ENCODE results near the gene RPUSD2.

The RPUSD2 gene, protein sequence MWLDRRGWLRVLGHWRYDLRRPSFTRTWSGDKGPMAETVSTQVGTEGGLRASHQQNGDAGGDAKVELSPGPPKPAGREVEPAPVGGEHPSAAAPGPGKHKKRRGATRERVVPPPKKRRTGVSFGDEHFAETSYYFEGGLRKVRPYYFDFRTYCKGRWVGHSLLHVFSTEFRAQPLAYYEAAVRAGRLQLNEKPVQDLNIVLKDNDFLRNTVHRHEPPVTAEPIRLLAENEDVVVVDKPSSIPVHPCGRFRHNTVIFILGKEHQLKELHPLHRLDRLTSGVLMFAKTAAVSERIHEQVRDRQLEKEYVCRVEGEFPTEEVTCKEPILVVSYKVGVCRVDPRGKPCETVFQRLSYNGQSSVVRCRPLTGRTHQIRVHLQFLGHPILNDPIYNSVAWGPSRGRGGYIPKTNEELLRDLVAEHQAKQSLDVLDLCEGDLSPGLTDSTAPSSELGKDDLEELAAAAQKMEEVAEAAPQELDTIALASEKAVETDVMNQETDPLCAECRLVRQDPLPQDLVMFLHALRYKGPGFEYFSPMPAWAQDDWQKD

DNA sequence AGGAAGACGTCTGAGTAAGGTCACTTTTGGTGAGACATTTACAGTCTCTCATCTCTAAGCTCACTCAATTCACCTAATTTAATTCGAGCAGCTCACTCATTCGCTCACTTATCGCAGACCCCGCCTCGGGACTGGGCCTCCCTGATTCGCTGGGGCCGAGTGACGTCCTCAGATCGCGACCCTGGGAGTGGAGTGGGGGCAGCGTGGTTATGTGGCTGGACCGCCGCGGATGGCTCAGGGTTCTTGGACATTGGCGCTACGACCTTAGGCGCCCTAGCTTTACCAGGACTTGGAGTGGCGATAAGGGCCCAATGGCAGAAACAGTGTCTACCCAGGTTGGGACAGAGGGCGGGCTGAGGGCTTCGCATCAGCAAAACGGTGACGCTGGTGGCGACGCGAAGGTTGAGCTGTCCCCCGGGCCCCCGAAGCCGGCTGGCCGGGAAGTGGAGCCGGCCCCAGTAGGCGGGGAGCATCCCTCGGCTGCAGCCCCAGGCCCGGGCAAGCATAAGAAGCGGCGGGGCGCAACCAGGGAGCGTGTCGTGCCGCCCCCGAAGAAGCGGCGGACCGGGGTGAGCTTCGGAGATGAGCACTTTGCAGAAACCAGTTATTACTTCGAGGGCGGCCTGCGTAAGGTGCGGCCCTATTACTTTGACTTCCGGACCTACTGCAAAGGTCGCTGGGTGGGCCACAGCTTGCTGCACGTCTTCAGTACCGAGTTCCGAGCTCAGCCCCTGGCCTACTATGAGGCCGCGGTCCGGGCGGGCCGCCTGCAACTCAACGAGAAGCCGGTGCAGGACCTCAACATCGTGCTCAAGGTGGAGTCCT, at the start of gene RPUSD2:
Gene RPUSD2 (plus strand): TSS at position 171 of the 825 bp plus-strand sequence. CDS start 39 bp downstream, at position 210.
- Histone ChIP-seq H3K9me3 (ENCODE audit: control insufficient read depth, low read length) (no peaks in the 10 kb centered on the region), H3K36me3 (ENCODE audit: control insufficient read depth, insufficient read depth, low read length) (no peaks in the 10 kb centered on the region), H3K27me3 (ENCODE audit: control insufficient read depth, insufficient read depth, low read length) (no peaks in the 10 kb centered on the region), H3K4me3 (ENCODE audit: low read length) (peak within 1 kb of the TSS; percentile 93), H3K9ac (ENCODE audit: low read length) (peak within 1 kb of the TSS; percentile 76), H3K4me1 (ENCODE audit: control insufficient read depth, insufficient read depth, low read length) (peaks cover 15% of the 10 kb centered on the region)

- Histone ChIP-seq H3K4me1 (ENCODE audit: control insufficient read depth, insufficient read depth, low read length) (no peaks in the 10 kb centered on the region), H3K9ac (ENCODE audit: low read length) (no peak overlapping the region), H3K4me3 (ENCODE audit: low read length) (no peak overlapping the region), H3K27me3 (ENCODE audit: control insufficient read depth, insufficient read depth, low read length) (no peaks in the 10 kb centered on the region), H3K36me3 (ENCODE audit: control insufficient read depth, insufficient read depth, low read length) (no peaks in the 10 kb centered on the region), H3K9me3 (ENCODE audit: control insufficient read depth, low read length) (no peaks in the 10 kb centered on the region)
These were observed 45.5 kb upstream of the RPUSD2 start for GRCh38 chr15:40523611-40524010.

DNA sequence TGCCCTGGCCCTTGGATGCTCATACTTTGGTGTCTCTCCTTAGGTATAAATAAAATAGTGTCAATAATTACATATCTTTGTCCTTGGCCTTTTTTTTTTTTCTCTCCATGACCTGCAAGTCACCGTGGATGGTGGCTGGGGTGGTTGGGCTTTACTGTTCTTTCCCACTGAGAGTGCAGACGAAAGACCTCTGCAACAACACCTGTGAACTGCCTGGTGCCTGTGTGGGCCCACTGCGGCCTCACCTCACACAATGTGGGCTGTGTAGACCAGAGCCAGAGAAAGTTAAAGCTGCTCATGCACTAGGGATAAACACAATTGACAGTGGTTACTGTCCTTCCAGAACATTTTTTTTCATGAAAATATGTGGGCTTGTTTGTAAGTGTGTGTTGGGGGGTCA, 43.2 kb upstream of the RPUSD2 start:
- Histone ChIP-seq H3K9me3 (ENCODE audit: control insufficient read depth, low read length) (no peaks in the 10 kb centered on the region), H3K4me1 (ENCODE audit: control insufficient read depth, insufficient read depth, low read length) (no peaks in the 10 kb centered on the region), H3K4me3 (ENCODE audit: low read length) (no peak overlapping the region), H3K9ac (ENCODE audit: low read length) (no peak overlapping the region), H3K36me3 (ENCODE audit: control insufficient read depth, insufficient read depth, low read length) (no peaks in the 10 kb centered on the region), H3K27me3 (ENCODE audit: control insufficient read depth, insufficient read depth, low read length) (no peaks in the 10 kb centered on the region)

GRCh38 chr15:40528801-40529200, 40.3 kb upstream of the RPUSD2 start:
- no peak overlapping the region for H3K4me3 ChIP-seq (ENCODE audit: low read length)
- no peaks in the 10 kb centered on the region for H3K4me1 ChIP-seq (ENCODE audit: control insufficient read depth, insufficient read depth, low read length)
- no peaks in the 10 kb centered on the region for H3K9me3 ChIP-seq (ENCODE audit: control insufficient read depth, low read length)
- H3K36me3 ChIP-seq (ENCODE audit: control insufficient read depth, insufficient read depth, low read length): no peaks in the 10 kb centered on the region
- H3K9ac ChIP-seq (ENCODE audit: low read length): no peak overlapping the region
- H3K27me3 ChIP-seq (ENCODE audit: control insufficient read depth, insufficient read depth, low read length): no peaks in the 10 kb centered on the region

GRCh38 chr15:40533763-40534364, 35.2 kb upstream of the RPUSD2 start:
- Histone ChIP-seq H3K27me3 (ENCODE audit: control insufficient read depth, insufficient read depth, low read length) (no peaks in the 10 kb centered on the region), H3K4me1 (ENCODE audit: control insufficient read depth, insufficient read depth, low read length) (no peaks in the 10 kb centered on the region), H3K9ac (ENCODE audit: low read length) (no peak overlapping the region), H3K36me3 (ENCODE audit: control insufficient read depth, insufficient read depth, low read length) (no peaks in the 10 kb centered on the region), H3K9me3 (ENCODE audit: control insufficient read depth, low read length) (no peaks in the 10 kb centered on the region), H3K4me3 (ENCODE audit: low read length) (no peak overlapping the region)

DNA sequence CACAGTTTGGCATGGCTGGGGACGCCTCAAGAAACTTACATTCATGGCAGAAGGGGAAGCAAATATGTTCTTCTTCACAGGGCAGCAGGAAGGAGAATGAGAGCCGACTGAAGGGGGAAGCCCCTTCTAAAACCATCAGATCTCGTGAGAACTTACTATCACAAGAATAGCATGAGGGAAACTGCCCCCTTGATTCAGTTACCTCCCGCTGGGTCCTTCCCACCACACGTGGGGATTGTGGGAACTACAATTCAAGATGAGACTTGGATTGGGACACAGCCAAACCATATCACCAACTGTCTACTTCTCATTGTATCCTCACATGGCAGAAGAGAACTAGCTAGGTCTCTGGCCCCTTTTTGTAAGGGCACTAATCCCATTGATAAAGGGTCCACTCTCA, 34.7 kb upstream of the RPUSD2 start:
- Histone ChIP-seq H3K9me3 (ENCODE audit: control insufficient read depth, low read length) (no peaks in the 10 kb centered on the region), H3K4me3 (ENCODE audit: low read length) (no peak overlapping the region), H3K9ac (ENCODE audit: low read length) (no peak overlapping the region), H3K36me3 (ENCODE audit: control insufficient read depth, insufficient read depth, low read length) (no peaks in the 10 kb centered on the region), H3K4me1 (ENCODE audit: control insufficient read depth, insufficient read depth, low read length) (no peaks in the 10 kb centered on the region), H3K27me3 (ENCODE audit: control insufficient read depth, insufficient read depth, low read length) (no peaks in the 10 kb centered on the region)

DNA sequence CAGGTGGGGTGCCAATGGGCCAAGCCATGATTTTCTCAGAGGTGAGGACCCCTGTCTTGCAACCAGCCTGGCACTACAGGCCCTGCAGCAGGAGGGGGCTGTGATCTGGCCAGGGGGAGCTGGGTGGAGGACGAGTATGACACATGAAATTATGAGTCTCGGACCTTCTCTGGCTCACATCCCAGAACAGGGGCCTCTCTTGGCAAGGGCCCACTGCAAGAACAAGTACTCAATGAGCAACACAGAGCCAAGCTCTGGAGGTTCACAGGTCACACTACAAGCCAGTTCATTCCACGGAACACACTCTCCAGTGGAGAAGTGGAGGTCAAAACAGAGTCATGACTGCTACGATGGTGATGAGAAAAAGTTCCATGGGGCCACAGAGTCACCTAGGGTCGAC, 32.6 kb upstream of the RPUSD2 start:
- Histone ChIP-seq H3K36me3 (ENCODE audit: control insufficient read depth, insufficient read depth, low read length) (no peaks in the 10 kb centered on the region), H3K4me3 (ENCODE audit: low read length) (no peak overlapping the region), H3K27me3 (ENCODE audit: control insufficient read depth, insufficient read depth, low read length) (no peaks in the 10 kb centered on the region), H3K9ac (ENCODE audit: low read length) (no peak overlapping the region), H3K4me1 (ENCODE audit: control insufficient read depth, insufficient read depth, low read length) (no peaks in the 10 kb centered on the region), H3K9me3 (ENCODE audit: control insufficient read depth, low read length) (no peaks in the 10 kb centered on the region)

DNA sequence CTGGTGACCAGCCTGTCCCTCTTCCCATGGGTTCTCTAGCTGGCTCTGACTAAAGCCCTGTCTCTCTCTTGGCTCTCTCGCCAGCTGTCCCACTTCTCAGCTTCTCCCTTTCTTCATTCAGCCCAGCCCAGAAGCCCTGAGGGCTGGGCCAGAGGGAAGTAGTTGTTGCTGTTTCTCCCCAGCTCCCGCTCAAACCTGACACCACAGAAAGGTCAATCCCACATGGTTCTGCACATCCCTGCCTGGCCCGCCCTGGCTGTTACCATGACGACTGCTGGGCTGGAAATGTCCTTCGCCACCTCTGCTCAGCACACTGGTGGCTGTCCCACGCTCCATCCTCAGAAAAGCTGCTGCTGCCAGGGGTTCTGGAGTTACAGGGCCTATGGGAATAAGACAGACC, 30.1 kb upstream of the RPUSD2 start:
- no peaks in the 10 kb centered on the region for H3K9me3 ChIP-seq (ENCODE audit: control insufficient read depth, low read length)
- no peaks in the 10 kb centered on the region for H3K36me3 ChIP-seq (ENCODE audit: control insufficient read depth, insufficient read depth, low read length)
- H3K4me1 ChIP-seq (ENCODE audit: control insufficient read depth, insufficient read depth, low read length): no peaks in the 10 kb centered on the region
- no peak overlapping the region for H3K4me3 ChIP-seq (ENCODE audit: low read length)
- no peaks in the 10 kb centered on the region for H3K27me3 ChIP-seq (ENCODE audit: control insufficient read depth, insufficient read depth, low read length)
- H3K9ac ChIP-seq (ENCODE audit: low read length): no peak overlapping the region

- H3K27me3 ChIP-seq (ENCODE audit: control insufficient read depth, insufficient read depth, low read length): no peaks in the 10 kb centered on the region
- H3K4me3 ChIP-seq (ENCODE audit: low read length): no peak overlapping the region
- no peaks in the 10 kb centered on the region for H3K4me1 ChIP-seq (ENCODE audit: control insufficient read depth, insufficient read depth, low read length)
- H3K9ac ChIP-seq (ENCODE audit: low read length): no peak overlapping the region
- no peaks in the 10 kb centered on the region for H3K36me3 ChIP-seq (ENCODE audit: control insufficient read depth, insufficient read depth, low read length)
- H3K9me3 ChIP-seq (ENCODE audit: control insufficient read depth, low read length): no peaks in the 10 kb centered on the region
These were observed 26.0 kb upstream of the RPUSD2 start for GRCh38 chr15:40543082-40543481.

DNA sequence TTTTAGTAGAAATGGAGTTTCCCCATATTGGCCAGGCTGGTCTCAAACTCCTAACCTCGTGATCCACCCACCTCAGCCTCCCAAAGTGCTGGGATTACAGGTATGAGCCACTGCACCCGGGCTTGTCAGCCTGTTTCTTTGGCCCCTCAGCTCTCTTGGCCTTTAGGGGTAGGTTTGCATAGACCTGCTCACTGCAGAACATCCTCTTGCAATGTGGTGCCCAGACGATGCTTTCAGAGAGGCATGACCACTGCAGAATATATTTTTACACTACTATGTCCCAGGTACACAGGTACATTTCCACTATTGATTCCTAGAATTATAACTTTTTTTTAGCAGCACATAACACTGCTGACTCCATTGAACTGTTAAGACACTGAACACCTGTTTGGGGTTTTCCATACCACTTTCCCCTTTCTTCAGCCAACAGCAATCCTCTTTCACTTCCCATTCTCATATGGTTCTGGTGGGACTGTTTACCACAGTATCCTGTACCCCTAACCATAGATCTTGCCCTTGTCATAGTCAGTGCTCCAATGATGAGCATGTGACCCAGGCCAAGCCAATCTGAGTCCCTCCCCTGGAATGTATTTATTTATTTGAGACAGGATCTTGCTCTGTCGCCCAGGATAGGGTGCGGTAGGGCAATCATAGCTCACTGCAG, 25.3 kb upstream of the RPUSD2 start:
- Histone ChIP-seq H3K36me3 (ENCODE audit: control insufficient read depth, insufficient read depth, low read length) (no peaks in the 10 kb centered on the region), H3K27me3 (ENCODE audit: control insufficient read depth, insufficient read depth, low read length) (no peaks in the 10 kb centered on the region), H3K9me3 (ENCODE audit: control insufficient read depth, low read length) (no peaks in the 10 kb centered on the region), H3K4me1 (ENCODE audit: control insufficient read depth, insufficient read depth, low read length) (no peaks in the 10 kb centered on the region), H3K9ac (ENCODE audit: low read length) (no peak overlapping the region), H3K4me3 (ENCODE audit: low read length) (no peak overlapping the region)

DNA sequence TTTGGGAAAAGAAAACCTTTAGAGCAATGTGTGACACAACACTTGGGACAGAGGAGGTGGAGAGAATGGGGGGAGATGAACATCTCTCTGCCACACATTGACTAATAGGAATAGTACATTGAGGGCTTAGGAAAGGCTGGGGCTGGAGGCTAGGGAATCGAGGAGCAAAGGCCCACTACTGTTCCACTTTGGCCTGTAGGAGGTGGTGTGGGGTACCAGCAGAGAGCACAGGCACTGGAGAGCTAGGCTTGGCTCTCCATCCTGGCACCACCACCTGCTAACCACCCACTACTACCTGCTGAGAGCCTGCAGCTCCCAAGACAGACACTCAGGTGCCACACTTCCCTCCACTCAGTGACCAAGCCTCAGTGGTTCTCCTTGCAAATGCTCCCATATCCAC, 23.6 kb upstream of the RPUSD2 start:
- Histone ChIP-seq H3K9me3 (ENCODE audit: control insufficient read depth, low read length) (no peaks in the 10 kb centered on the region), H3K27me3 (ENCODE audit: control insufficient read depth, insufficient read depth, low read length) (no peaks in the 10 kb centered on the region), H3K4me1 (ENCODE audit: control insufficient read depth, insufficient read depth, low read length) (no peaks in the 10 kb centered on the region), H3K4me3 (ENCODE audit: low read length) (no peak overlapping the region), H3K9ac (ENCODE audit: low read length) (no peak overlapping the region), H3K36me3 (ENCODE audit: control insufficient read depth, insufficient read depth, low read length) (no peaks in the 10 kb centered on the region)

Data from mucosa of stomach (tissue), 1 donor.